H1 (cell line): ENCODE measurements around the gene H1-8. TPM values are rescaled to one million over a fixed set of nuclear protein-coding genes. Genes with fewer than 3 reads are reported as not detected.

Experiments
- CTCF ChIA-PET: fragments of 300-600 bp; sonication (Branson Sonifier 250); formaldehyde crosslinking; loops from one replicate; lab custom pipeline; 2021; ENCODE audit not compliant: partially characterized antibody; lab: Charles Lee
- POLR2A ChIA-PET: fragments of 300-600 bp; sonication (Branson Sonifier 250); formaldehyde crosslinking; loops from one replicate; lab custom pipeline; 2021; ENCODE audit warnings: inconsistent platforms; ENCODE audit not compliant: partially characterized antibody; lab: Charles Lee
- DNase-seq, 2 experiments: peaks; one replicate each; pipeline versions ENCODE4 v3.0.0 to v3.0.0-alpha.2; 2010 to 2022; ENCODE audit warnings: low spot score in 2 of 2, low read depth in 1 of 2, mixed read lengths in 1 of 2
- FAIRE-seq: peaks from 2 replicates; lab custom pipeline; 2011; peaks lifted over from hg19 to GRCh38; lab: Jason Lieb, UNC
- H2AFZ ChIP-seq: 2 replicates; pipeline ENCODE4 v1.8.1; 2012; ENCODE audit warnings: low read length, inconsistent platforms
- H2AK5ac ChIP-seq: 2 replicates; pipeline ENCODE4 v1.6.1; 2013; ENCODE audit warnings: low read depth, low read length
- H2BK120ac ChIP-seq: replicated peaks from 2 replicates; pipeline ENCODE3; 2013; ENCODE audit warnings: low read depth, low read length, inconsistent platforms
- H2BK12ac ChIP-seq: 2 replicates; pipeline ENCODE4 v1.6.1; 2013; ENCODE audit warnings: low read depth, low read length
- H2BK15ac ChIP-seq: 2 replicates; pipeline ENCODE4 v1.6.1; 2013; ENCODE audit warnings: low read length
- H2BK20ac ChIP-seq: 2 replicates; pipeline ENCODE4 v1.6.1; 2013; ENCODE audit warnings: low read length
- H2BK5ac ChIP-seq: 2 replicates; pipeline ENCODE4 v1.6.1; 2013; ENCODE audit warnings: low read depth, low read length
- H3K14ac ChIP-seq: 2 replicates; pipeline ENCODE4 v1.6.1; 2013; ENCODE audit warnings: inconsistent platforms; ENCODE audit not compliant: insufficient read length
- H3K18ac ChIP-seq: 2 replicates; pipeline ENCODE4 v1.6.1; 2013; ENCODE audit warnings: low read length; ENCODE audit errors: extremely low read depth
- H3K23ac ChIP-seq: 2 replicates; pipeline ENCODE4 v1.6.1; 2013; ENCODE audit warnings: inconsistent platforms; ENCODE audit not compliant: insufficient read length
- H3K23me2 ChIP-seq: 2 replicates; pipeline ENCODE4 v1.6.1; 2013; ENCODE audit warnings: low read depth, low read length
- H3K27ac ChIP-seq: 2 replicates; pipeline ENCODE4 v1.6.1; 2011; ENCODE audit warnings: low read depth, low read length, inconsistent platforms
- H3K27me3 ChIP-seq, 4 experiments: replicated peaks in 1 of 4; 1 replicate in 1 of 4; 2 replicates in 3 of 4; pipeline versions ENCODE4 v1.6.1 to v1.8.1; 2011 to 2013; ENCODE audit warnings: low read length in 3 of 4, mild to moderate bottlenecking in 3 of 4, inconsistent platforms in 2 of 4, mixed read lengths in 2 of 4, moderate library complexity in 1 of 4; ENCODE audit not compliant: control insufficient read depth in 3 of 4, insufficient read depth in 3 of 4; ENCODE audit errors: extremely low read depth in 1 of 4
- H3K36me3 ChIP-seq, 4 experiments: 2 replicates each; pipeline versions ENCODE4 v1.6.1 to v1.8.1; 2011 to 2013; ENCODE audit warnings: mild to moderate bottlenecking in 4 of 4, low read length in 3 of 4, moderate library complexity in 2 of 4, control low read depth in 1 of 4, inconsistent platforms in 1 of 4; ENCODE audit not compliant: insufficient read depth in 4 of 4, control insufficient read depth in 2 of 4
- H3K4ac ChIP-seq: replicated peaks from 2 replicates; pipeline ENCODE3; 2013; ENCODE audit warnings: low read length, low read depth, mixed read lengths, inconsistent platforms; ENCODE audit not compliant: insufficient read length
- H3K4me1 ChIP-seq, 4 experiments: replicated peaks in 1 of 4; 1 replicate in 1 of 4; 2 replicates in 3 of 4; pipeline versions ENCODE4 v1.6.1 to v1.8.1; 2011 to 2013; ENCODE audit warnings: low read length in 3 of 4, inconsistent platforms in 2 of 4, mixed read lengths in 1 of 4; ENCODE audit not compliant: insufficient read depth in 4 of 4, control insufficient read depth in 3 of 4
- H3K4me2 ChIP-seq, 2 experiments: 2 replicates each; pipeline versions ENCODE4 v1.6.1 to v1.8.1; 2011 to 2013; ENCODE audit warnings: low read depth in 2 of 2, low read length in 2 of 2, control low read depth in 1 of 2, inconsistent platforms in 1 of 2, mild to moderate bottlenecking in 1 of 2; ENCODE audit not compliant: insufficient read depth in 1 of 2
- H3K4me3 ChIP-seq, 4 experiments: fragments of 200-600, 300-600 bp in 1 of 4; sonication (generic), shearing (Covaris generic), sonication (Bioruptor Twin) in 1 of 4; 2 replicates each; pipeline versions ENCODE4 v1.5.1 to v1.8.1; 2011 to 2016; ENCODE audit warnings: low read length in 4 of 4, low read depth in 3 of 4, control low read depth in 2 of 4, inconsistent platforms in 2 of 4, mild to moderate bottlenecking in 2 of 4, mixed read lengths in 1 of 4, moderate library complexity in 1 of 4; ENCODE audit not compliant: insufficient read depth in 2 of 4; ENCODE audit errors: extremely low read depth in 1 of 4
- H3K56ac ChIP-seq: replicated peaks from 2 replicates; pipeline ENCODE3; 2013; ENCODE audit warnings: low read depth, mild to moderate bottlenecking, mixed read lengths, low read length, inconsistent platforms; ENCODE audit not compliant: insufficient read length
- H3K79me1 ChIP-seq: 2 replicates; pipeline ENCODE4 v1.6.1; 2013; ENCODE audit warnings: low read depth, low read length, control low read depth
- H3K79me2 ChIP-seq, 2 experiments: 2 replicates each; pipeline versions ENCODE4 v1.6.1 to v1.8.1; 2012 to 2013; ENCODE audit warnings: low read length in 2 of 2, mild to moderate bottlenecking in 2 of 2, inconsistent platforms in 1 of 2; ENCODE audit not compliant: insufficient read depth in 2 of 2, control insufficient read depth in 1 of 2
- H3K9ac ChIP-seq, 4 experiments: replicated peaks in 1 of 4; 1 replicate in 1 of 4; 2 replicates in 3 of 4; pipeline versions ENCODE4 v1.6.1 to v1.8.1; 2011 to 2013; ENCODE audit warnings: low read depth in 3 of 4, low read length in 3 of 4, control low read depth in 2 of 4, mild to moderate bottlenecking in 2 of 4, moderate library complexity in 2 of 4, inconsistent platforms in 1 of 4; ENCODE audit errors: extremely low read depth in 1 of 4
- H3K9me3 ChIP-seq, 2 experiments: 2 replicates each; pipeline versions ENCODE4 v1.6.1 to v1.8.1; 2012 to 2013; ENCODE audit warnings: mild to moderate bottlenecking in 2 of 2, moderate library complexity in 2 of 2, control low read depth in 1 of 2, inconsistent platforms in 1 of 2, low read depth in 1 of 2, low read length in 1 of 2, mixed read lengths in 1 of 2; ENCODE audit not compliant: insufficient read depth in 2 of 2
- H4K20me1 ChIP-seq, 2 experiments: replicated peaks in 1 of 2; 2 replicates each; pipeline versions ENCODE3 to v1.8.1; 2011 to 2013; ENCODE audit warnings: inconsistent platforms in 2 of 2, low read length in 2 of 2, mild to moderate bottlenecking in 1 of 2; ENCODE audit not compliant: insufficient read depth in 2 of 2, control insufficient read depth in 1 of 2
- H4K5ac ChIP-seq: 2 replicates; pipeline ENCODE4 v1.6.1; 2013; ENCODE audit warnings: low read length, low read depth, mixed read lengths, inconsistent platforms; ENCODE audit not compliant: insufficient read length
- H4K8ac ChIP-seq: 2 replicates; pipeline ENCODE4 v1.8.0; 2013; ENCODE audit warnings: mild to moderate bottlenecking, moderate library complexity, low read length, inconsistent platforms; ENCODE audit not compliant: insufficient read depth; ENCODE audit errors: extremely low read depth
- H4K91ac ChIP-seq: replicated peaks from 2 replicates; pipeline ENCODE3; 2013; ENCODE audit warnings: low read length, mixed read lengths, inconsistent platforms; ENCODE audit not compliant: insufficient read length
- BRCA1 ChIP-seq: IDR thresholded peaks from 2 replicates; pipeline ENCODE4 v1.6.1; 2012; ENCODE audit warnings: low read depth, low read length, improper control_type of control experiment
- CBX8 ChIP-seq: fragments of 300-800, 300-1000 bp; sonication (generic); IDR thresholded peaks from 2 replicates; pipeline ENCODE4 v1.7.1; 2016; ENCODE audit warnings: low read depth, low read length, borderline replicate concordance
- EP300 ChIP-seq, 2 experiments: IDR thresholded peaks; 1 replicate in 1 of 2; 2 replicates in 1 of 2; pipeline ENCODE4 v1.6.1; 2011 to 2012; ENCODE audit warnings: low read depth in 2 of 2, low read length in 2 of 2, mild to moderate bottlenecking in 2 of 2, borderline replicate concordance in 1 of 2, inconsistent platforms in 1 of 2, moderate library complexity in 1 of 2
- GTF2F1 ChIP-seq: IDR thresholded peaks from 2 replicates; pipeline ENCODE4 v1.6.1; 2012; ENCODE audit warnings: low read depth, low read length, improper control_type of control experiment, borderline replicate concordance
- KDM5A ChIP-seq: fragments of 200-600 bp; IDR thresholded peaks from 2 replicates; pipeline ENCODE4 v1.7.1; 2012; ENCODE audit warnings: mild to moderate bottlenecking, low read length, inconsistent platforms, mixed read lengths
- PHF8 ChIP-seq: fragments of 200-600 bp; sonication (generic); conservative IDR thresholded peaks from 2 replicates; pipeline ENCODE4 v1.7.1; 2012; ENCODE audit warnings: low read depth, mild to moderate bottlenecking, inconsistent platforms, low read length, moderate library complexity
- POU5F1 ChIP-seq: IDR thresholded peaks from 2 replicates; pipeline ENCODE4 v1.6.1; 2011; ENCODE audit warnings: low read depth, mild to moderate bottlenecking, low read length, moderate library complexity
- RBBP5 ChIP-seq: IDR thresholded peaks from 2 replicates; pipeline ENCODE4 v1.7.1; 2012; ENCODE audit warnings: low read depth, mild to moderate bottlenecking, inconsistent platforms, low read length, moderate library complexity, borderline replicate concordance
- RNF2 ChIP-seq: fragments of 200-900, 300-1000 bp; sonication (generic); IDR thresholded peaks from 2 replicates; pipeline ENCODE4 v1.7.1; 2016; ENCODE audit warnings: borderline replicate concordance, low read depth, mild to moderate bottlenecking, antibody characterized with exemption, low read length; ENCODE audit not compliant: poor library complexity, severe bottlenecking; ENCODE audit errors: missing control alignments
- SUZ12 ChIP-seq: fragments of 200-600 bp; sonication (generic); IDR thresholded peaks from 2 replicates; pipeline ENCODE4 v1.6.1; 2012; ENCODE audit warnings: mild to moderate bottlenecking, inconsistent platforms, low read length, moderate library complexity, mixed read lengths
- USF2 ChIP-seq: IDR thresholded peaks from 2 replicates; pipeline ENCODE4 v1.6.1; 2011; ENCODE audit warnings: low read length, improper control_type of control experiment
- ZNF274 ChIP-seq: IDR thresholded peaks from 2 replicates; pipeline ENCODE4 v1.7.0; 2012; ENCODE audit warnings: low read length, borderline replicate concordance; ENCODE audit errors: extremely low read depth
- WGBS, 2 experiments: shearing (Covaris generic) in 1 of 2; methylation state at CpG; one replicate each; pipeline versions ENCODE4 v1.1.6 to v1.1.7; 2013 to 2015; ENCODE audit warnings: low lambda C conversion rate in 2 of 2, mixed read lengths in 2 of 2, inconsistent platforms in 1 of 2, low coverage in 1 of 2, missing lambda C conversion rate in 1 of 2; ENCODE audit not compliant: insufficient replicate concordance in 2 of 2, insufficient coverage in 1 of 2, insufficient read length in 1 of 2; ENCODE audit errors: extremely low coverage in 1 of 2, missing lambda C conversion rate in 1 of 2; 5-methylcytosine and 5-hydroxymethylcytosine counted together
- polyA plus RNA-seq, 7 experiments: library from polyadenylated mRNA; depleted of rRNA in 3 of 7; stranded (reverse) in 5 of 7; unstranded in 2 of 7; fragments of >200 nt in 5 of 7; fragments of 200-250 nt in 2 of 7; gene quantifications; 1 replicate in 5 of 7; 2 replicates in 1 of 7; 4 replicates in 1 of 7; pipeline versions ENCODE4 v1.2.1 to v1.2.3, GENCODE V29; 2011 to 2013; ENCODE audit warnings: missing spikeins in 2 of 7, mixed read lengths in 2 of 7
- total RNA-seq: library from RNA; stranded (reverse); fragmentation: NEBNext Ultra II Directional; extraction: Animal tissue kit (Norgen Biotek cat#: 25700); gene quantifications from 2 replicates; pipeline ENCODE4 v1.2.1, GENCODE V29; 2021

H1-8 gene
- total and polyA plus RNA-seq, 2 of the 8 experiments (the other 6 are each of a cell fraction or from before 2014, with no cell fraction given), result not detected

DNA sequence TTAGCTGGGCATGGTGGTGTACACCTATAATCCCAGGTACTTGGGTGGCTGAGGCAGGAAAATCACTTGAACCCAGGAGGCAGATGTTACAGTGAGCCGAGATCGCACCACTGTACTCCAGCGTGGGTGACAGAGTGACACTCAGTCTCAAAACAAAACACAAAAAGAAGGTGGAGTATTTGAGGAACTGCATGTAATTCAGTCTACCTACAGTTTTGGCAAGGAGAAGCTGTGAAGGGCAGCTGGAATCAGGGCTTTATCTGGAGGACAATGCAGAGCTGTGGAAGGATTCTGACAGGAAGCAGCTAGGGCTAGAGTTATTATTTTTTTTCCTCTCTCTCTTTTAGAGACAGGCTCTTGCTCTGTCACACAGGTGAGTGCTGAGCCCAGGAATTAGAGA, 6.8 kb downstream of the H1-8 start:
- Histone ChIP-seq H3K18ac (no peak overlapping the region), H2BK5ac (no peak overlapping the region), H3K14ac (no peak overlapping the region), H3K56ac (no peak overlapping the region), H3K79me1 (no peaks in the 10 kb centered on the region), H3K4me1 (peaks cover 3 to 10% (median 5%) of the 10 kb centered on the region in 4 experiments; a peak in 6 of 7 replicates), H2AK5ac (no peak overlapping the region), H2BK15ac (no peak overlapping the region), H2AFZ (no peak overlapping the region), H3K4me2 (no peak overlapping the region), H4K91ac (no peak overlapping the region), H3K27me3 (no peaks in the 10 kb centered on the region; a peak in 1 of 7 replicates), H3K79me2 (no peaks in the 10 kb centered on the region), H3K9me3 (no peaks in the 10 kb centered on the region), H3K4me3 (no peak overlapping the region), H3K27ac (no peak overlapping the region), H2BK120ac (no peak overlapping the region), H4K5ac (no peak overlapping the region), H3K36me3 (no peaks in the 10 kb centered on the region), H3K23me2 (no peaks in the 10 kb centered on the region; the same call in 1 of the 2 replicates), H3K9ac (no peak overlapping the region), H3K23ac (no peak overlapping the region), H4K20me1 (no peaks in the 10 kb centered on the region), H4K8ac (no peak overlapping the region), H2BK12ac (no peak overlapping the region), H3K4ac (no peak overlapping the region), H2BK20ac (no peak overlapping the region)
- 97% methylated on average over 3 of the region's 3 CpGs; no CpG with 5 or more reads in 1 of the 2 experiments for WGBS, 2 experiments
- FAIRE-seq, result no peak
- CTCF ChIA-PET, result interaction anchor here (1.2 to 11.3 kb wide), 6 partner anchors 9 to 78 kb away, joined by 3 to 93 read pairs (median 4); no protein-coding TSS in a partner anchor
- DNase-seq, result no peak
- POLR2A ChIA-PET, result no interaction called here
- TF ChIP-seq GTF2F1 (no peak), SUZ12 (no peak), ZNF274 (no peak), POU5F1 (no peak), RBBP5 (no peak), KDM5A (no peak), RNF2 (no peak), EP300 (IDR thresholded peaks at IDR 0.05; ENCODE audit: borderline replicate concordance in 1 of 2, low read depth in 2 of 2, low read length in 2 of 2) (no peak), CBX8 (no peak), PHF8 (no peak), BRCA1 (no peak), USF2 (no peak)
